ENCODE results near the gene SLC39A8.

Gene SLC39A8

DNA sequence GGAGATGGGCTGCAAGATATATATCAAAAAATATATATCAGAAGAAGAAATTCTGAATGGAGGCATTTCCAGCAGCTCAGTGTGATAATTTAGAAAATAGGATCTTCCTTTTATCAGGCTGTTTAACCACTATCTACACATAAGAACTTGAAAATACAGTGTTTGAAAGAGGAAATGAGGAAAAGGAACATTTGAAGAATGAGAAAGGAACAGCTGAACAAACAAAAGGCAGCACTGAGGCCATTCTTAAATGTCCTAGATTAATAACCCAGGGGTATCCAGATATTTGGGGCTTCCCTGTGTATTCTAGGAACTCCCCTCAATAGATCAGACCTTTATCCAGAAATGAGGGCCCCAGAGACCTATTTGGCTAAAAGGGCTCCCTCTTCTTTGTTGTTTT lies 4.1 kb downstream of the SLC39A8 start:
- ChIA-PET POLR2A (ENCODE audit: low non-redundant PET) (no interaction called here), CTCF (no interaction called here)
- H3K27ac ChIP-seq, result no peak overlapping the region
- no peak for DNase-seq (ENCODE audit: low spot score)
- TF ChIP-seq, protein P1, sequence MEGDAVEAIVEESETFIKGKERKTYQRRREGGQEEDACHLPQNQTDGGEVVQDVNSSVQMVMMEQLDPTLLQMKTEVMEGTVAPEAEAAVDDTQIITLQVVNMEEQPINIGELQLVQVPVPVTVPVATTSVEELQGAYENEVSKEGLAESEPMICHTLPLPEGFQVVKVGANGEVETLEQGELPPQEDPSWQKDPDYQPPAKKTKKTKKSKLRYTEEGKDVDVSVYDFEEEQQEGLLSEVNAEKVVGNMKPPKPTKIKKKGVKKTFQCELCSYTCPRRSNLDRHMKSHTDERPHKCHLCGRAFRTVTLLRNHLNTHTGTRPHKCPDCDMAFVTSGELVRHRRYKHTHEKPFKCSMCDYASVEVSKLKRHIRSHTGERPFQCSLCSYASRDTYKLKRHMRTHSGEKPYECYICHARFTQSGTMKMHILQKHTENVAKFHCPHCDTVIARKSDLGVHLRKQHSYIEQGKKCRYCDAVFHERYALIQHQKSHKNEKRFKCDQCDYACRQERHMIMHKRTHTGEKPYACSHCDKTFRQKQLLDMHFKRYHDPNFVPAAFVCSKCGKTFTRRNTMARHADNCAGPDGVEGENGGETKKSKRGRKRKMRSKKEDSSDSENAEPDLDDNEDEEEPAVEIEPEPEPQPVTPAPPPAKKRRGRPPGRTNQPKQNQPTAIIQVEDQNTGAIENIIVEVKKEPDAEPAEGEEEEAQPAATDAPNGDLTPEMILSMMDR (conservative IDR thresholded peaks at IDR 0.05; ENCODE audit: low read depth), result no peak

DNA sequence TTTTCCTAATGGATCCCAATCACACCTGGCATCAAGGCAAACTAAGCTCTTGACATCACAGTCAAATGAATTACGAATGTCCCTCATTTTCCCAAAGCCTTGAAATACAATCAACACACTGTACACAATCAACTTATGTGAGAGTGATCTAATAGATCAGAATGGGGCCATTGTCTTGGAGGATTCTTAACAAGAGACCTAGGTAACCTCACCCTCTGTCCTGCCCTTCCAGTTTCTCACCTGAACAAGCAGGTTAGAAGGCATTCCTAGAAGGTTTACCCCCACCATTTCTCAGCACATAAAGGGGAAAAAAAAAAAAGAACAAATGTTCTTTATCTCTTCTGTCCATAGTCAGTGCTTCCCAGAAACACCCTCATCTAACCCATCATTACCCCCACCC lies 6.3 kb downstream of the SLC39A8 start:
- POLR2A ChIA-PET (ENCODE audit: low non-redundant PET), result no interaction called here
- H3K27ac ChIP-seq, result no peak overlapping the region
- CTCF ChIA-PET, result no interaction called here
- TF ChIP-seq, protein P1 (conservative IDR thresholded peaks at IDR 0.05; ENCODE audit: low read depth), result no peak
- no peak for DNase-seq (ENCODE audit: low spot score)

DNA sequence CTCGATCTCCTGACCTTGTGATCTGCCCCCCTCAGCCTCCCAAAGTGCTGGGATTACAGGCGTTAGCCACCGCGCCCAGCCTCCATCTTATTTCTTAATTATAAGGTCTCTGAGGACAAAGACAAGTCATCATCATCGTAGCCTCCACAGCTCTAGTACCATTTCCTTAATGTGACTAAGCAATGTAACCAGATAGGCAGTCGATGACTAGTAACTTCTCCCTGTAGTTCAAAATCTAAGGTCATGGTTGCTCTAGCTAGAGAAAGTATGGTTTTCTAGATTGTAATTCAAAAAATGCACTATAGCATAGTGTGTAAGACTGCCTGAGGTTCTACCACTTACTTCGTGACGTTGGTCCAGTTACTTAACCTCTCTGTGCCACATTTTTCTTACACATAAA lies 6.9 kb downstream of the SLC39A8 start:
- POLR2A ChIA-PET (ENCODE audit: low non-redundant PET), result no interaction called here
- CTCF ChIA-PET, result no interaction called here
- DNase-seq (ENCODE audit: low spot score), result no peak
- no peak overlapping the region for H3K27ac ChIP-seq
- TF ChIP-seq, protein P1 (conservative IDR thresholded peaks at IDR 0.05; ENCODE audit: low read depth), result no peak

DNA sequence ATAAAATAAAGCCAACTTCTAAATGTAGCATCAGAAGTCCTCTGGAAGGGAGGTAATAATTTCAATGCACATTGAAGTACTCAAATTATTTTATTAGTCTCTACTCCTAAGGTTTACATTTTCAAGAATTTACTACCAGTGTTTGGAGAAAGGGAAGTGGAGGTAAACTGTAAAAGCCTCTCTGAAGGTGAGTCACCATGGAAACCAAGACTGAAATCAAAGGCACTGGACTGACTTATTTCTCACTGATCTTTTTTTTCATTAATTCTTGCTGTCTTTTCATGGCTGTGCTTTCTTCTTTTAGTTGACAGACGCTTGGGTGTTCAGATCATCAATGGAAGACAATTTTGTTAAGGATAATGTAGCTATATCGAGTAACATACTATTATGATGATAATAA lies 9.7 kb downstream of the SLC39A8 start:
- ChIA-PET POLR2A (ENCODE audit: low non-redundant PET) (no interaction called here), CTCF (no interaction called here)
- TF ChIP-seq, protein P1 (conservative IDR thresholded peaks at IDR 0.05; ENCODE audit: low read depth), result no peak
- no peak for DNase-seq (ENCODE audit: low spot score)
- H3K27ac ChIP-seq, result no peak overlapping the region

DNA sequence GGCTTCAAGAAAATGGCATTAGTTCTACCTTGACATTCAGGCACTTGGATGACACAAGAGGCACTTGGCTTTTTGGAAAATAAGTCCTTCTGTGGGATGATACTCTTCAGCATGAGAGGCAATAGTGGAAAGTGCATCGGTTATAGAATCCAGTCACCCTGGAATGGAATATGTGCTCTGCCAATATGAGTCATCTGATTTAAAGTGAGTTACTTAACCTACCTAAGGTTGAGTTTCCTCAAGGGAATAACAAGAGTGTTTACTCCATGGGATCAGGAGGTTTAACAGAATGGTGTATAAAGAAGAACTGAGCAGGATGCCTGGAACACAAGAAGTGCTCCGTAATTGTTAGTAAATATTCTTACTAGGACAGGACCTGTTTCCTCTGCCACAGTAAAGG lies 10.7 kb downstream of the SLC39A8 start:
- TF ChIP-seq, protein P1 (conservative IDR thresholded peaks at IDR 0.05; ENCODE audit: low read depth), result no peak
- no peak overlapping the region for H3K27ac ChIP-seq
- CTCF ChIA-PET, result interaction anchor here (0.6 kb wide), 1 partner anchor 234 kb away, joined by 4 read pairs; no protein-coding TSS in a partner anchor
- no peak for DNase-seq (ENCODE audit: low spot score)
- POLR2A ChIA-PET (ENCODE audit: low non-redundant PET), result no interaction called here

DNA sequence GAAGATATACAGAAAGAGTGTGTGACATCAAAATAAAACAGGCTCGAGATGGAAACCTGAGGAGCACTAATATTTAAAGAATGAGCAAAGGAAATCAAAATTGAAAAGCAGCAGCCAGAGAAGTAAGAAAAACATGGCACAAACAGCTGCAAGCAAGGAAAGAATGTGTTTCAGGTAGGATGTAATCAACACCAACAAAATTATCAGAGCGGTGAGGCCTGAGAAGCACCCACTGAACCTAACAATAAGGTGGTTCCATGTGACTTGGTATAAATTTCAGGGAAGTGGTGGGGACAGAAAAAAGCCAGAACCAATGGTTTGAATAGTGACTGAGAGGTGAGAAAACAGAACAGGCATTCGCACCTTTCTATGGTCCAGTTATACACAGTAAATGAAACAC lies 11.5 kb downstream of the SLC39A8 start:
- ChIA-PET POLR2A (ENCODE audit: low non-redundant PET) (no interaction called here), CTCF (no interaction called here)
- H3K27ac ChIP-seq, result no peak overlapping the region
- DNase-seq (ENCODE audit: low spot score), result no peak
- TF ChIP-seq, protein P1 (conservative IDR thresholded peaks at IDR 0.05; ENCODE audit: low read depth), result no peak

DNA sequence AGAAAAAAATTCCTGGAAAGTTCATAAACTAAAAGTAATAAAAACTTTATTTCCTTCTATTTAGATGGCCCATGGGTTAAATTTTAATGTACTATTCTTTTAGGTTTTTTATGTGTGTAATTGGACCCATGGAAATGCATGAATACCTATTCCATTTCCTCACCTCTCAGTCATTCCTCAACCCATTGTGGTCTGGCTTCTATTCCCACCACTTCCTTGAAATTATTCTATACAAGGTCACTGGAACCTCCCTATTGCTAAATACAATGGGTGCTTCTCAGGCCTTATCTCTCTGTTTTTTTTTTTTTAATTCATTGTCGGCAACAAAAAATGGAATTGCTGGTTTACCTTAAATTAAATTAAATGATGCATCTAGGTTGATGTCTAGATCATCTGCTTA lies 17.2 kb downstream of the SLC39A8 start:
- CTCF ChIA-PET, result no interaction called here

More for the DNA sequence above, 17.2 kb downstream of the SLC39A8 start:
- H3K27ac ChIP-seq, result no peak overlapping the region
- TF ChIP-seq, protein P1 (conservative IDR thresholded peaks at IDR 0.05; ENCODE audit: low read depth), result no peak
- no peak for DNase-seq (ENCODE audit: low spot score)
- POLR2A ChIA-PET (ENCODE audit: low non-redundant PET), result no interaction called here
